Measurements from ENCODE around the gene RUSC1.
"Not testable (repeated sequence)": the region's sequence is repeated elsewhere in the genome, so short reads cannot be mapped to it uniquely, and the experiment has no call there.

RUSC1 gene

DNA sequence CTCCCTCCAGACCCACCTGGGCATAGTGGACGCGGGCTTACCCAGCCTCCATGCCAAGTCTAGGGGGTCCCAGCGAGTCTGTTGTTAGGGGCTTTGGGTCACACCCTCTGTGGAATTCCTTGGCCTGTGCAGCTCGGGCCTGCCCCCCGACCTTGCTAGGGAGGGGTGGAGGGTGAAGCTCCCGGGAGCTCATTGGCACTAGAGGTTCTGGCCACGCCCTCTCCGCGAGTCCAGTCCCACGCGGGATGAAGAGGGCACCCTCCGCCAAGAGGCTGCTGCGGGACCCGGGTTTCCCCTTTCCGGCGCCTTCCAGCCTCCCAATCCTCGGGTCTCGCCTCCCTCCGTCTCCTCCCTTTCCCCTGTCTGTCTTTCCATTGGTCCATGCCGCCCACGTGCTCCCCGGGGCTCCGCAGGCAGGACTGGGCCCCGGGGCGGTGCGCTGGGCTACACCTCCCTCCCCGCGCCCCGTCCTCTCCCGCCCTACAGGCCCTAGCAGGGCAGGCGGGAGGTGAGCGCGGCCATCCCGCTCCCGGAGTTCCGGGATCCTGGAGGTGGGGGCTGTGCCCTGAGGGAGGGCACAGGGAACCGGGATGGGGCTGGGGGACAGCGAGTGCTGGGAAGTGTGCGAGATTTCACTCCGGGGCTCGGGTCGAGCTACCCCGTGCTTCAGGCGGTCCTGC is 3.5 kb downstream of the RUSC1 start:
- DNase-seq: peak; percentile 92

DNA sequence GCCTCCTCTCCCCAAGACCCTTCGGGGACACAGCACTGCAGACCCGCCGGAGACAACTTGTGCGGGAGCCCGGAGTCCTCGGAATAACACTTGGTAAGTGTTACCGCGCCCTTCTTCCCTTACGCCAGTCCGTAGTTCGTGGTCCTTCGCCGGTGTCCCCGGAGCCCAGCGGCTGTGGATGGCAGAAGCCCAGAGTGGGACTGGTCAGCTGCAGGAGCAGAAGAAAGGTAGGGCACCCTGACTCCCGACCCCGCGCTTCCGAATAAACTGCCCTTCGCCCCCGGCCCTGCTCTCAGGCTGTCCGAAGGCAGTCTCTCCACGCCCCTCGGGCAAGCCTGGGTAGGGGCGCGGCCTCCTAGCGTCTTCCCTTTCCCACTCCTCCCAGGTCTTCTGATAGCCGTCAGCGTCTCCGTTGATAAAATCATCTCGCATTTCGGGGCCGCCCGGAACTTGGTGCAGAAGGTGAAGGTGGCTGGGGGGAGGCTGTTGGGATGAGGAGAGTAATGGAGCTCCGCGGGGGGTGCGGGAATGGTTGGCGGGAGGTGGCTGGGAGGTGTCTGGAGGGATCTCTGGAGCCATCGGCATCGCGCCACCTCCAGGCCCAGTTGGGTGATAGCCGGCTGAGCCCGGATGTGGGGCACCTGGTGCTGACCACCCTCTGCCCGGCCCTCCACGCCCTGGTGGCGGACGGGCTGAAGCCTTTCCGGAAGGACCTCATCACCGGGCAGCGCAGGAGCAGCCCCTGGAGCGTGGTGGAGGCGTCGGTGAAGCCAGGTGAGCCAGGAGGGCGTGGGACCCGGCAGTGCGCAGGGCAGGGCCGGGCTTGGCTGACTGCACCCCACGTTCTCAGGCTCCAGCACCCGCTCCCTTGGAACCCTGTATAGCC is 4.3 kb downstream of the RUSC1 start:
- DNase-seq: no peak

- no peak for DNase-seq
These were observed 4.9 kb downstream of the RUSC1 start for GRCh38 chr1:155325603-155325893.

GRCh38 chr1:155326020-155326526 is 5.4 kb downstream of the RUSC1 start:
- DNase-seq: no peak

- no peak for DNase-seq
These were observed 5.9 kb downstream of the RUSC1 start for GRCh38 chr1:155326631-155327037.

DNA sequence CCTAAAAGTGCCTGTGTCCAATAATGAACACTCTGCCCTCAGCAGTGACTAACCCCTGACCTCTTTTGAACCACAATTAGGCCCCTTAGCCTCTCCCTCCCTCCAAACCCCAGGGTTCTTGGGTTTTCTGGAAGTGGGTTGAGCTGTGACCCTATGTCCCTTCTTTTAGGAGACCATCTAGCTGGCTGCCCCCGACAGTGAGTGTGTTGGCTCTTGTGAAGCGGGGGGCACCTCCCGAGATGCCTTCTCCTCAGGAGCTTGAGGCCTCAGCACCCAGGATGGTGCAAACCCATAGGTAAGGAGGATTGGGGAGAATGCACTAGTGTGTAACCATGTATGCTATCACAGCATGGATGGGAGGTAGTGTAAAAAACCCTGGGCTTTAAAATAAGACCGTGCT is 7.3 kb downstream of the RUSC1 start:
- no peak for DNase-seq

DNA sequence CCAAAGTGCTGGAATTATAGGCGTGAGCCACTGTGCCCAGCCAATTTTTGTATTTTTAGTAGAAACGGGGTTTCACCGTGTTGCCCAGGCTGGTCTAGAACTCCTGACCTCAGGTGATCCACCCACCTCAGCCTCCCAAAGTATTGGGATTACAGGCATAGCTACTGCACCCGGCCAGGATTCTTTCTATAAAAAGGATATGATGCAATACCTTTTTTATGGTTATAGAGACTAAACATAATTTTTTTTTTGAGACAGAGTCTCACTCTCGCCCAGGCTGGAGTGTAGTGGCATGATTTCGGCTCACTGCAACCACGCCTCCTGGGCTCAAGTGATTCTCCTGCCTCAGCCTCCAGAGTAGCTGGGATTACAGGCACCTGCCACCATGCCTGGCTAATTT is 8.2 kb downstream of the RUSC1 start:
- DNase-seq: not testable (repeated sequence)

GRCh38 chr1:155329980-155330598 is 9.4 kb downstream of the RUSC1 start:
- peak; percentile 86 for DNase-seq

DNA sequence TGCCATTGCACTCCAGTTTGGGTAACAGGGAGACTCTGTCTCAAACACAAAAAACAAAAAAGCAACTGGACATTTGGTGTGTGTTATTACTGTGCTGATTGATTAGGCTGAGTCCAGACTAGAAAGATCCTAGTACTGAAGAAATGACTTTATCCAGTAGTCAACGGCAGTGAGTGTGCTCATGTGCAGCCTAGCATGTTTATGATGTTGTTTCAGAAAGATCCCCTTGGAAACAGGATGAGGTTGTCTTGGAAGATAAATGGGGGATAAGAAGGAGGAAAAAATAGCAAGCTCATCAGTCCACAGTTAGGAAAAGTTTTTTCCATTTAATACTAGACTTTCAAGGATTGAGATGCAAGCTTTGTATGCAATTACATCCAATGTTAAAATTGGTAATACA is 14.3 kb downstream of the RUSC1 start:
- DNase-seq: no peak

GRCh38 chr1:155339515-155340097 is 18.9 kb downstream of the RUSC1 start:
- no peak for DNase-seq

DNA sequence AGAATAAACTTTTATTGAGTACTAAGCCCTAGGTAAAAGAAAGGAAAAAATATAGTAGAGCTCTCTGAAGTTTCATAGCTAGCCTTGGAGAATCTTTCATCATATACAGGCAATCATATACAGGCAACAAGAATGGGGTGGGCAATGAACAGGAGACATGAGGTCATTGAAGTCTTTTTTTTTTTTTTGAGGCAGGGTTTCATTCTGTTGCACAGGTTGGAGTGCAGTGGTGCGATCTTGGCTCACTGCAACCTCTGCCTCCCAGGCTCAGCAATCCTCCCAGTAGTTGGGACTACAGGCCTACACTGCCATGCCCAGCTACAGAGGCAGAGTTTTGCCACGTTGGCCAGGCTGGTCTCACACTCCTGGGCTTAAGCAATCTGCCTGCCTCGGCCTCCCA is 22.1 kb downstream of the RUSC1 start:
- DNase-seq: no peak

DNA sequence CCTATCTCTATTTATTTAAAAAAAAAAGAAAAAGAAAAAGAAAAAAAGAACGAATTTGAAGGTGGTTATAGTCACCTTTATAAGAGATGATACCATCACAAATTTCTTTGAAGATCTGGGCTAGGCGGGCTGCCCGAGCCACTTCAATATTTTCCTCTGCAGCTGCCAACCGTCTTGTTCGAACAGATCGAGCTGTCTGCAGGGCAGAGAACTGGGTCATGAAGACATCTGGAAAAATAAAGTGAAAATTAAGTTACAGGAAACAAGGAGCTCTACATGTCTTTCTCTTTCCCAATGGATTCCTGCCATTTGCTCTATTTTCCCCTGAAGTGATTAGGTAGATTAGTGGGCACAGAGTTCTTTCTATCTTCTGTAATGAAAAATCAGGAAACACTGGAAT is 31.9 kb downstream of the RUSC1 start:
- no peak for DNase-seq

DNA sequence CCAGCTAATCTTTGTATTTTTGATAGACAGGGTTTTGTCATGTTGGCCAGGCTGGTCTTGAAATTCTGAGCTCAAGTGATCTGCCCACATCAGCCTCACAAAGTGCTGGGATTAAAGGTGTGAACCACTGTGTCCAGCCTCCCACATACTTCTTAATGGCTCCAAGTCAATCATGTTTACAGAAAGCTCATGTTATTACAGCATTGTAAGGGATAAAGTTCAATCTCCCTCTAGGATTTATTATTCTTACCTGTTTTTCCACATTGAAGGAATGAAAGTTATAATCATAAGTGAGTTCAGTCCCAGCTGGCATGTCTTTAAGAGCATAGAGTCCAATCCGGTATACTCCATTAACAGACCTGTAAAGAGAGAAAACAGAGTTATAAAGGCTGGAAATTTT is 39.4 kb downstream of the RUSC1 start:
- no peak for DNase-seq

DNA sequence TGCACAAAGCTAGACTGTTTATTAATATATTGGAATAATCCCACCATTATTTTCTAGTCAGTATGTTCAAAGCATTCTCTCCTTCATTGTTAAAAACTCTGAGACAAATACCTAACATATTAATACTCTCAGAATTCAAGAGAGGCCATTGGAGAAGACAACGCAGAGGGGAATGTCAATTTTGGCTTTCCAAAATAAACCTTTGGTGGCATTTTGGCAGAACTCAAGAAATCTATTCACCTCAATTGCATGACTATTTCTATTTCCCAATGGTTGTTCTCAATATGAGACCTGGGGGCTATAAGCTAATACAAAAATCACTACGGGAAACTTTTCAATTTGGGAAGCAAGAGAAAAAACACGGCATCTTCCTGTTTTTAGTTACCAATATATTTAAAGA is 58.5 kb downstream of the RUSC1 start:
- no peak for DNase-seq

- peak; percentile 7 for DNase-seq
These were observed 59.0 kb downstream of the RUSC1 start for GRCh38 chr1:155379631-155380090.
